Sigmoid colon (tissue), 7 donors: Measurements from ENCODE around the gene CBLN2. TPM values are rescaled to one million over a fixed set of nuclear protein-coding genes. Genes with fewer than 3 reads are reported as not detected.

Experiments used
- DNase-seq: peaks from one replicate; pipeline ENCODE4 v3.0.0-alpha.2; 2019
- H3K27ac ChIP-seq, 4 donors: fragments of 200-600 bp; sonication (generic); one replicate each; pipeline ENCODE4 v1.5.1; 2016 to 2019; ENCODE audit warnings: mild to moderate bottlenecking in 1 of 4
- H3K27me3 ChIP-seq, 3 donors: fragments of 200-600 bp; sonication (generic); one replicate each; pipeline ENCODE4 v1.5.1; 2019; ENCODE audit warnings: mild to moderate bottlenecking in 1 of 3
- H3K36me3 ChIP-seq, 4 donors: fragments of 200-600 bp; sonication (generic); one replicate each; pipeline ENCODE4 v1.5.1; 2016 to 2019
- H3K4me1 ChIP-seq, 4 donors: fragments of 200-600 bp; sonication (generic); one replicate each; pipeline ENCODE4 v1.5.1; 2017 to 2019
- H3K4me3 ChIP-seq, 4 donors: fragments of 200-600 bp; sonication (generic); one replicate each; pipeline ENCODE4 v1.5.1; 2017 to 2019; ENCODE audit warnings: mild to moderate bottlenecking in 2 of 4, moderate library complexity in 1 of 4
- H3K9me3 ChIP-seq, 4 donors: fragments of 200-600 bp in 3 of 4; sonication (generic) in 3 of 4; one replicate each; pipeline versions ENCODE4 v1.5.1 to v1.6.1; 2013 to 2019
- CTCF ChIP-seq, 4 experiments: fragments of 450-650 bp in 3 of 4; fragments of 200-600 bp in 1 of 4; IDR thresholded peaks; one replicate each; pipeline ENCODE4 v1.5.1; 2016 to 2019; ENCODE audit warnings: antibody characterized with exemption in 4 of 4, mild to moderate bottlenecking in 3 of 4, moderate library complexity in 2 of 4
- EP300 ChIP-seq, 4 donors: sonication (generic); formaldehyde crosslinking; IDR thresholded peaks; one replicate each; pipeline ENCODE4 v1.6.1; 2017; ENCODE audit warnings: antibody characterized with exemption in 4 of 4
- POLR2A ChIP-seq, 2 donors: fragments of 450-650 bp; IDR thresholded peaks; one replicate each; pipeline ENCODE4 v1.6.1; 2016; ENCODE audit warnings: antibody characterized with exemption in 2 of 2, mild to moderate bottlenecking in 2 of 2, moderate library complexity in 2 of 2
- POLR2AphosphoS5 ChIP-seq, 4 donors: sonication (generic); formaldehyde crosslinking; IDR thresholded peaks; one replicate each; pipeline ENCODE4 v1.6.1; 2017; ENCODE audit warnings: antibody characterized with exemption in 4 of 4
- WGBS, 2 donors: extraction: QIAGEN DNeasy Blood & Tissue Kit; methylation state at CpG; one replicate each; pipeline ENCODE4 v1.1.7; 2013; 5-methylcytosine and 5-hydroxymethylcytosine counted together
- intact Hi-C: fragments of 100-400 bp; cut with DNase I; formaldehyde crosslinking; loops from one replicate; pipeline ENCODE4 v1.15.1; 2023
- polyA plus RNA-seq, 3 donors: library from polyadenylated mRNA; stranded (reverse); fragments of 200-250 nt; gene quantifications; one replicate each; pipeline ENCODE4 v1.2.3, GENCODE V29; 2013
- total RNA-seq, 4 donors: library from RNA; depleted of rRNA; stranded (reverse); fragments of >200 nt; gene quantifications; one replicate each; pipeline ENCODE4 v1.1.0, GENCODE V29; 2016
- donor health status: healthy with polysubstance abuse.
- donor health status: Bipolar disorder and iron deficiency.
- donor health status: healthy.

Gene CBLN2
- total and polyA plus RNA-seq, 7 donors = 0.16 to 6.4 (median 2.7) TPM; not detected in 1

- Histone ChIP-seq H3K4me1 (peaks cover 0 to 31% (median 26%) of the 10 kb centered on the region in 4 donors), H3K4me3 (no peak overlapping the region), H3K36me3 (no peaks in the 10 kb centered on the region), H3K27ac (no peak overlapping the region), H3K9me3 (no peaks in the 10 kb centered on the region), H3K27me3 (peaks cover 24 to 64% (median 31%) of the 10 kb centered on the region in 3 donors)
- intact Hi-C loops = loop anchor here (5.0 kb wide), 1 partner anchor 1608 kb away; no protein-coding TSS in a partner anchor
- no peak for DNase-seq
- 56 to 73% methylated on average over 5 of the region's 5 CpGs for WGBS, 2 donors
- TF ChIP-seq POLR2AphosphoS5 (IDR thresholded peaks at IDR 0.05) (no peak), POLR2A (IDR thresholded peaks at IDR 0.05) (no peak), CTCF (IDR thresholded peaks at IDR 0.05) (no peak), EP300 (IDR thresholded peaks at IDR 0.05) (no peak)
Observed at GRCh38 chr18:72539901-72540300, 4.2 kb downstream of the CBLN2 start.

GRCh38 chr18:72530622-72531021 lies 13.5 kb downstream of the CBLN2 start:
- WGBS, 2 donors = 40 to 57% methylated on average over 1 of the region's 1 CpG

GRCh38 chr18:72504866-72505265 lies 39.3 kb downstream of the CBLN2 start:
- 88 to 90% methylated on average over 5 of the region's 5 CpGs for WGBS, 2 donors

More at GRCh38 chr18:72530622-72531021, 13.5 kb downstream of the CBLN2 start:
- Histone ChIP-seq H3K4me3 (no peak overlapping the region), H3K9me3 (no peaks in the 10 kb centered on the region), H3K4me1 (no peaks in the 10 kb centered on the region), H3K36me3 (no peaks in the 10 kb centered on the region), H3K27me3 (no peaks in the 10 kb centered on the region), H3K27ac (no peak overlapping the region)
- no peak for DNase-seq
- no peak for TF ChIP-seq POLR2AphosphoS5 (IDR thresholded peaks at IDR 0.05)
- TF ChIP-seq EP300 (IDR thresholded peaks at IDR 0.05) = no peak
- TF ChIP-seq POLR2A (IDR thresholded peaks at IDR 0.05) = no peak
- intact Hi-C loops = no loop called here

GRCh38 chr18:72502671-72503431 lies 41.3 kb downstream of the CBLN2 start:
- intact Hi-C loops = no loop called here
- TF ChIP-seq CTCF (IDR thresholded peaks at IDR 0.05) (no peak), POLR2AphosphoS5 (IDR thresholded peaks at IDR 0.05) (no peak), POLR2A (IDR thresholded peaks at IDR 0.05) (no peak), EP300 (IDR thresholded peaks at IDR 0.05) (no peak)
- no peak overlapping the region for H3K4me3 ChIP-seq
- WGBS, 2 donors = 83 to 89% methylated on average over 19 of the region's 19 CpGs
- H3K4me1 ChIP-seq = no peaks in the 10 kb centered on the region
- no peak for DNase-seq
- no peaks in the 10 kb centered on the region for H3K9me3 ChIP-seq
- H3K27ac ChIP-seq = no peak overlapping the region
- no peaks in the 10 kb centered on the region for H3K27me3 ChIP-seq
- H3K36me3 ChIP-seq = no peaks in the 10 kb centered on the region

More at GRCh38 chr18:72504866-72505265, 39.3 kb downstream of the CBLN2 start:
- H3K27ac ChIP-seq = no peak overlapping the region
- no peaks in the 10 kb centered on the region for H3K27me3 ChIP-seq
- no peaks in the 10 kb centered on the region for H3K4me1 ChIP-seq
- no peaks in the 10 kb centered on the region for H3K9me3 ChIP-seq
- H3K4me3 ChIP-seq = no peak overlapping the region
- TF ChIP-seq POLR2A (IDR thresholded peaks at IDR 0.05) = no peak
- TF ChIP-seq EP300 (IDR thresholded peaks at IDR 0.05) = no peak
- TF ChIP-seq CTCF (IDR thresholded peaks at IDR 0.05) = no peak
- no peak for TF ChIP-seq POLR2AphosphoS5 (IDR thresholded peaks at IDR 0.05)
- intact Hi-C loops = no loop called here
- H3K36me3 ChIP-seq = no peaks in the 10 kb centered on the region
- DNase-seq = no peak

- intact Hi-C loops = no loop called here
- Histone ChIP-seq H3K36me3 (no peaks in the 10 kb centered on the region), H3K4me1 (no peaks in the 10 kb centered on the region), H3K9me3 (no peaks in the 10 kb centered on the region), H3K27ac (no peak overlapping the region), H3K4me3 (no peak overlapping the region), H3K27me3 (no peaks in the 10 kb centered on the region)
- TF ChIP-seq EP300 (IDR thresholded peaks at IDR 0.05) (no peak), CTCF (IDR thresholded peaks at IDR 0.05) (no peak), POLR2AphosphoS5 (IDR thresholded peaks at IDR 0.05) (no peak), POLR2A (IDR thresholded peaks at IDR 0.05) (no peak)
- 89 to 92% methylated on average over 3 of the region's 3 CpGs for WGBS, 2 donors
- DNase-seq = no peak
Observed at GRCh38 chr18:72492497-72492896, 51.6 kb downstream of the CBLN2 start.
